Epidermal melanocyte (primary cell): ENCODE results near the gene GNG2.

Source experiments
- DNase-seq: peaks from one replicate; pipeline ENCODE4 v3.0.0; 2011; ENCODE audit warnings: low spot score; ENCODE audit not compliant: insufficient read length

GNG2 gene

GRCh38 chr14:52018970-52019369 is 158.6 kb downstream of the GNG2 start:
- DNase-seq: no peak
